SK-N-MC (cell line): ENCODE results near the gene KYNU.

Source experiments
- DNase-seq: peaks from one replicate; pipeline ENCODE4 v3.0.0-alpha.2; 2011; ENCODE audit warnings: low read depth, low spot score
- H3K27ac ChIP-seq: fragments of 200-600 bp; sonication (generic); 2 replicates; pipeline ENCODE4 v1.5.1; 2016; ENCODE audit warnings: mixed run types
- H3K36me3 ChIP-seq: fragments of 200-600 bp; sonication (generic); 2 replicates; pipeline ENCODE4 v1.6.1; 2017; ENCODE audit warnings: antibody characterized with exemption, low read length, mixed read lengths; ENCODE audit not compliant: insufficient read depth
- H3K4me3 ChIP-seq: fragments of 200-600 bp; sonication (generic); 2 replicates; pipeline ENCODE4 v1.5.1; 2016
- H3K9ac ChIP-seq: fragments of 200-600 bp; sonication (generic); 2 replicates; pipeline ENCODE4 v1.8.0; 2017; ENCODE audit warnings: mixed run types, mixed read lengths; ENCODE audit not compliant: insufficient read length
- H3K9me3 ChIP-seq: fragments of 200-600 bp; sonication (generic); 2 replicates; pipeline ENCODE4 v1.6.1; 2017; ENCODE audit warnings: low read depth, mild to moderate bottlenecking, antibody characterized with exemption, low read length, moderate library complexity, mixed read lengths
- EZH2 ChIP-seq: fragments of 200-600 bp; sonication (generic); IDR thresholded peaks from one replicate; pipeline ENCODE4 v1.6.1; 2017; ENCODE audit warnings: antibody characterized with exemption
- FOXP2 ChIP-seq: optimal IDR thresholded peaks from 2 replicates; pipeline ENCODE3; 2011; ENCODE audit warnings: mild to moderate bottlenecking, moderate library complexity; ENCODE audit not compliant: insufficient read depth; ENCODE audit errors: extremely low read length, control extremely low read depth
- POLR2AphosphoS5 ChIP-seq: IDR thresholded peaks from 2 replicates; pipeline ENCODE4 v1.6.1; 2012; ENCODE audit warnings: mild to moderate bottlenecking, low read depth, low read length, borderline replicate concordance

Gene KYNU

GRCh38 chr2:142975239-142975638 is 97.8 kb downstream of the KYNU start:
- Histone ChIP-seq H3K4me3 (no peak overlapping the region), H3K36me3 (no peaks in the 10 kb centered on the region), H3K27ac (peak overlapping the region; percentile 95; the same call in 1 of the 2 replicates), H3K9me3 (no peaks in the 10 kb centered on the region), H3K9ac (no peak overlapping the region)
- TF ChIP-seq POLR2AphosphoS5 (no peak), EZH2 (no peak)
- DNase-seq, result no peak

DNA sequence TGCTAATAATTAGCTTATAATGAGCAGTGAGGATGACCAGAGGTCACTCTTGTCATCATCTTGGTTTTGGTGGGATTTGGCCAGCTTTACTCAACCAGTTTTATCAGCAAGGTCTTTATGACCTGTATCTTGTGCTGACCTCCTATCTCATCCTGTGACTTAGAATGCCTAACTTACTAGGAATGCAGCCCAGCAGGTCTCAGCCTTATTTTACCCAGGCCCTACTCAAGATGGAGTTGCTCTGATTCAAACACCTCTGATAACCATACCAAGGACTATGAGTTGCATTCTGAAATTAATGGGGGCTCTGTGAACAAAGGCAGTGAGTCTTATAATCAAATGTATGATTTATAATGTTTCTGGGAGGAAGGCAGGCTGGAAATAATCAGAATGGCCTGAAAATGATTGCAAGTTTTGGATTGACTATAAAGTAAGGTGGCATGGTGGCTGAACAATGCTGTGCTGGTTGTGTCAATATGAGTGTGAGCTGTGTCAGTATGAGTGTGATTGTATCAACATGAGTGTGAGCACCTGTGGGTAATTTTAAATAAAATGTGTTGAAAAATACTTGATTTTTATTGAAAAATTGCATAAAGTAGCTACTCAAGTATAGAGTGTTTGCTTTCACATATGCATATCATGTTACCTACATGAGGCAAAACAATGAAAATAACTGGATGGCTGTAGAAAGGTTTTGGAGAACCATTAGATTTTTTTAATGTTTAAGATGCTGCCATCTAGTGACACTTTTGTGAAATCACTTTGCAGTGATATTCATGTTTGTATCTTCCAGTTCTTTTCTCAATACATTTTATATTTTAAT is 103.0 kb downstream of the KYNU start:
- no peak overlapping the region for H3K9ac ChIP-seq
- H3K9me3 ChIP-seq, result no peaks in the 10 kb centered on the region
- no peak for DNase-seq
- TF ChIP-seq EZH2, result no peak
- H3K36me3 ChIP-seq, result no peaks in the 10 kb centered on the region
- H3K27ac ChIP-seq, result no peak overlapping the region
- no peak overlapping the region for H3K4me3 ChIP-seq

DNA sequence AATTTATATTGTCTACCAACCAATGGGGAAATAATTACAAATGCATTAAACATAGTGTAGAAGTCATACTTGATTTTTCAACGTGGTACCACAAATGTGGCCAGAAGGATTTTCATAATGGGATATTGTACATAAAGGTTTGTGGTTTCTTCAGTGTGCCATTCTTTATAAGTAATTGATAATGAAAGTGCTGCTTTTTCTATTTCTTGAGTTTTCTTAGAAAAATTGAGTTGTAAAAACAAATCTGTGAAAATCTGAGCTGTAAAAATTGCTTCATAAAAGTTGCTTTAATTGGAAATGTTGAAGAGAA is 103.6 kb downstream of the KYNU start:
- no peaks in the 10 kb centered on the region for H3K9me3 ChIP-seq
- TF ChIP-seq EZH2, result no peak
- no peak for TF ChIP-seq FOXP2
- TF ChIP-seq POLR2AphosphoS5, result no peak
- no peaks in the 10 kb centered on the region for H3K36me3 ChIP-seq
- H3K27ac ChIP-seq, result no peak overlapping the region
- DNase-seq, result no peak
- H3K4me3 ChIP-seq, result no peak overlapping the region
- no peak overlapping the region for H3K9ac ChIP-seq

GRCh38 chr2:142981756-142982155 is 104.3 kb downstream of the KYNU start:
- no peak overlapping the region for H3K9ac ChIP-seq
- no peaks in the 10 kb centered on the region for H3K36me3 ChIP-seq
- no peak overlapping the region for H3K4me3 ChIP-seq
- H3K27ac ChIP-seq, result no peak overlapping the region
- DNase-seq, result no peak
- no peaks in the 10 kb centered on the region for H3K9me3 ChIP-seq
- TF ChIP-seq EZH2 (no peak), FOXP2 (no peak), POLR2AphosphoS5 (no peak)

- no peak overlapping the region for H3K9ac ChIP-seq
- H3K4me3 ChIP-seq, result no peak overlapping the region
- no peaks in the 10 kb centered on the region for H3K9me3 ChIP-seq
- no peak overlapping the region for H3K27ac ChIP-seq
- H3K36me3 ChIP-seq, result no peaks in the 10 kb centered on the region
- TF ChIP-seq FOXP2 (no peak), EZH2 (no peak), POLR2AphosphoS5 (no peak)
- DNase-seq, result no peak
Observed at GRCh38 chr2:142983174-142983573, 105.7 kb downstream of the KYNU start.

DNA sequence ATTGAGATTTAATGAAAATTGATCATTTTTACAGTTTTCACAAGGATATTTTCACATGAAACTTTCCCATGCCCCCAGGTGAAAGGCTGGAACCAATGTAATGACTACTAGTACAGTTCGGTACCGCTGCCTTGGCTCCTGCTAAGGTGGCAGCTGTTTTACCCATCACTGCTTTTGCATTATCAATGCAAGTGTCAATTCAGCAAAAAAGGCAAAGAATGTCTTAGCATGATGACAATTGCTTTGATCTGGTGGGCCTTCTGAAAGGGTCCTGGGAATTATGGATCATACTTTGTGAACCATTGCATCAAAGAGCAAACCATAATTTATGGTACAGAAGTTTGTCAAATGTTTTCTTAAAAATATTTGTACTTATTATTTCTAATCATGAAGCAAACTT is 107.2 kb downstream of the KYNU start:
- H3K27ac ChIP-seq, result no peak overlapping the region
- no peaks in the 10 kb centered on the region for H3K9me3 ChIP-seq
- no peak overlapping the region for H3K4me3 ChIP-seq
- H3K9ac ChIP-seq, result no peak overlapping the region
- no peak for DNase-seq
- TF ChIP-seq POLR2AphosphoS5 (no peak), FOXP2 (no peak), EZH2 (no peak)
- no peaks in the 10 kb centered on the region for H3K36me3 ChIP-seq

GRCh38 chr2:142987044-142987443 is 109.6 kb downstream of the KYNU start:
- TF ChIP-seq POLR2AphosphoS5, result no peak
- no peak for TF ChIP-seq FOXP2
- no peak for TF ChIP-seq EZH2

DNA sequence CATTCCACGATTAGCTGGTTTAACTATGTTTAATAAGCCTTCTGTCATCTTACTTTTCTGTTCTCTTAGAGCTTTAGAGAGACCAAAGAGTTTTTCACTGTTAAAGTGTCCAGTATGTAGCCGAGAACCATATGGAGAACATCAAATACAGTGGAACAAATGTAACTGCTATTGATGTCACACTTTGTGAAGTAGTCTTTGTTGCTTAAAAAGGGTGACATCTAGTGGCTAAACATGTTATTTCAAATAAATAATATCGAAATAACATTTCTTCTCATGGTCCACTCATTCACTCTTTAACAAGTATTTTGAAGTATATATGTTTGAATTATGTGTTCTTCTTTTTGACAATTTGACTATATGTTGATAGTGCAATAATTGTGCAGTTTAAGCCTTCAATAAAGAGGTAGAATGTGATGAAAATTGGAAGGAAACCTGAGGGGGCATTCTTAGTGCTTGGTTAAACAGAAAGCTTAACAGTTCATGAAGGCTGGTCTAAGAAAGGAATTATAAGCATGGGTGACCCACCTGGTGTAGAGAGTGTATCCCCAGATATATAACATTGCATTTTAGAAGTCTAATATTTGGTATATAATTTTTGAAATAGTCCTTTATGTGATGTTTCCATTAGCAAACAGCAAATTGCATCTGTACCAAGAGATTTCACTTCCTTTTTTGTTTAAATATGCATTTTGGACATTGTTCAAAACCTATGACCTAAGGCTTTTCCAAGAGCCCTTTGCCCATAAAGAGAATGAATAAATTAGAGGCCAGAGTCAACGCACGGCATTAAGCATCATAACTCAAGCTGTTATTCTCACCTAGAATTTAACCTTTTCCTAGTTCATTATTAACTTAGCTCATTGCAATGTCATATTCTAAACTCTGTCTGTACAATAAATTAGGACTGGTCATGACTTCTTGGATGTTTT is 112.1 kb downstream of the KYNU start:
- H3K9me3 ChIP-seq, result no peaks in the 10 kb centered on the region
- peak; percentile 65 for DNase-seq
- H3K4me3 ChIP-seq, result peak overlapping the region; percentile 31; the same call in 1 of the 2 replicates
- H3K36me3 ChIP-seq, result no peaks in the 10 kb centered on the region
- no peak for TF ChIP-seq FOXP2
- TF ChIP-seq EZH2, result no peak
- TF ChIP-seq POLR2AphosphoS5, result no peak
- no peak overlapping the region for H3K9ac ChIP-seq
- H3K27ac ChIP-seq, result no peak overlapping the region

More at GRCh38 chr2:142987044-142987443, 109.6 kb downstream of the KYNU start:
- Histone ChIP-seq H3K4me3 (no peak overlapping the region), H3K36me3 (no peaks in the 10 kb centered on the region), H3K27ac (no peak overlapping the region), H3K9me3 (no peaks in the 10 kb centered on the region), H3K9ac (no peak overlapping the region)
- DNase-seq, result no peak
